Measurements from ENCODE around the gene PSMD3.

Gene PSMD3

GRCh38 chr17:40022497-40022896 is 41.9 kb downstream of the PSMD3 start:
- DNase-seq (ENCODE audit: low spot score), result no peak

GRCh38 chr17:40022961-40023541 is 42.4 kb downstream of the PSMD3 start:
- DNase-seq (ENCODE audit: low spot score), result no peak

- DNase-seq (ENCODE audit: low spot score), result no peak
Measured at GRCh38 chr17:40023590-40024292, 43.1 kb downstream of the PSMD3 start.

- no peak for DNase-seq (ENCODE audit: low spot score)
Measured at GRCh38 chr17:40024901-40025300, 44.3 kb downstream of the PSMD3 start.

- no peak for DNase-seq (ENCODE audit: low spot score)
Measured at GRCh38 chr17:40025559-40025958, 45.0 kb downstream of the PSMD3 start.

GRCh38 chr17:40025991-40026815 is 45.6 kb downstream of the PSMD3 start:
- no peak for DNase-seq (ENCODE audit: low spot score)

- DNase-seq (ENCODE audit: low spot score), result peak; percentile 69
Measured at GRCh38 chr17:40026816-40027613, 46.4 kb downstream of the PSMD3 start.

GRCh38 chr17:40027614-40028012 is 47.0 kb downstream of the PSMD3 start:
- DNase-seq (ENCODE audit: low spot score), result no peak

GRCh38 chr17:40028595-40028994 is 48.0 kb downstream of the PSMD3 start:
- DNase-seq (ENCODE audit: low spot score), result no peak

- DNase-seq (ENCODE audit: low spot score), result no peak
Measured at GRCh38 chr17:40031706-40032105, 51.1 kb downstream of the PSMD3 start.

- no peak for DNase-seq (ENCODE audit: low spot score)
Measured at GRCh38 chr17:40032322-40033320, 52.0 kb downstream of the PSMD3 start.

- no peak for DNase-seq (ENCODE audit: low spot score)
Measured at GRCh38 chr17:40033339-40033738, 52.7 kb downstream of the PSMD3 start.

- no peak for DNase-seq (ENCODE audit: low spot score)
Measured at GRCh38 chr17:40034426-40035161, 54.0 kb downstream of the PSMD3 start.

GRCh38 chr17:40035162-40035559 is 54.6 kb downstream of the PSMD3 start:
- DNase-seq (ENCODE audit: low spot score), result peak; percentile 69

GRCh38 chr17:40038882-40039513 is 58.4 kb downstream of the PSMD3 start:
- DNase-seq (ENCODE audit: low spot score), result peak; percentile 51

GRCh38 chr17:40041196-40041595 is 60.6 kb downstream of the PSMD3 start:
- DNase-seq (ENCODE audit: low spot score), result no peak

Data from COLO829 (cell line).